Stimulated activated CD8-positive, alpha-beta memory T cell treated with anti-CD3 and anti-CD28 coated beads, Interleukin-15, amount 100 ng/mL, for 48 hours (primary cell): ENCODE measurements around the gene DLEU7.

ENCODE experiments used
- DNase-seq, 2 donors: peaks; one replicate each; pipeline ENCODE4 v3.0.0-alpha.2; 2020; ENCODE audit warnings: low read depth in 2 of 2

DLEU7 gene

DNA sequence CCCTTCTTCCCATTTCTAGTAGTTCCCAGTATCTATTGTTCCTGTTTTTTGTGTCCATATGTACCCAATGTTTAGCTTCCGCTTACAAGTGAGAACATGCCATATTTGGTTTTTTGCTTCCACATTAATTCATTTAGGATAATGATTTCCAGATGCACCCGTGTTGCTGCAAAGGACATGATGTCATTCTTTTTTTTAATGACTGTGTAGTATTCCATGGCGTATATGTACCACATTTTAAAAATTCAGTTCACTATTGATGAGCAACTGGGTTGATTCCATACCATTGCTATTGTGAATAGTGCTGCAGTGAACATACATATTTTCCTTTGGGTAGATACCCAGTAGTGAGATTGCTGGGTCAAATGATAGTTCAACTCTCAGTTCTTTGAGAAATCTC lies 50.5 kb downstream of the DLEU7 start:
- DNase-seq, result no peak

DNA sequence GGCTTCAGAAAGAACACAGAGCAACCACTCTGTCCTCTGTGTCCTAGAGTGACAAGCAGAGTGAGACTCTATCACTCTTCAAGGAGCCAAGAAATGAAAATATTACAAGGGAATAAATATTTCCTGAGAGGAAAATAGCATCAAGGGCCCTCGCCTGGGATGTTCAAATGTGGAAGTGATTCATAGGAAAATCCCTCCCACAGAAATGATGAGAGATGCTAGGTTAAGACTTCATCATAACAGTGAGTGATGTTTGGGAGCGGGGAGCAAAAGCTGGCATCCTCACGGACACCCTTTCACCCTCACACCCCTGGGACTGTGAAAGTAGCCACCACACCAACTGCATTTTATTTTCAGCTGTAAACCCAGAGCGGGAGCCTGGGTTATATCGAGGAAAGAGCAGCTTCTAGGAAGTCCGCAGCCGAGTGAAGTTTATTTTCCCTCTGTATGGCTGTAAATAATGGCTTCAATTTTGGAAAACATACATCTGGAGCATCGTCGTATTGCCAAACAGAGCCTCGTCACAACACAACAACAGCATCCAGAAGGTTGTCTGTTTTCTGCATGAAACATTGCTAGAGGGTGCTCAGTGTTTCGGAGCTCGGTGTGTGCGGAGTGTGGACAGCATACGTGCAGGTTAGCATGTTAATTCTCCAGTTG lies 54.8 kb downstream of the DLEU7 start:
- DNase-seq, result no peak

DNA sequence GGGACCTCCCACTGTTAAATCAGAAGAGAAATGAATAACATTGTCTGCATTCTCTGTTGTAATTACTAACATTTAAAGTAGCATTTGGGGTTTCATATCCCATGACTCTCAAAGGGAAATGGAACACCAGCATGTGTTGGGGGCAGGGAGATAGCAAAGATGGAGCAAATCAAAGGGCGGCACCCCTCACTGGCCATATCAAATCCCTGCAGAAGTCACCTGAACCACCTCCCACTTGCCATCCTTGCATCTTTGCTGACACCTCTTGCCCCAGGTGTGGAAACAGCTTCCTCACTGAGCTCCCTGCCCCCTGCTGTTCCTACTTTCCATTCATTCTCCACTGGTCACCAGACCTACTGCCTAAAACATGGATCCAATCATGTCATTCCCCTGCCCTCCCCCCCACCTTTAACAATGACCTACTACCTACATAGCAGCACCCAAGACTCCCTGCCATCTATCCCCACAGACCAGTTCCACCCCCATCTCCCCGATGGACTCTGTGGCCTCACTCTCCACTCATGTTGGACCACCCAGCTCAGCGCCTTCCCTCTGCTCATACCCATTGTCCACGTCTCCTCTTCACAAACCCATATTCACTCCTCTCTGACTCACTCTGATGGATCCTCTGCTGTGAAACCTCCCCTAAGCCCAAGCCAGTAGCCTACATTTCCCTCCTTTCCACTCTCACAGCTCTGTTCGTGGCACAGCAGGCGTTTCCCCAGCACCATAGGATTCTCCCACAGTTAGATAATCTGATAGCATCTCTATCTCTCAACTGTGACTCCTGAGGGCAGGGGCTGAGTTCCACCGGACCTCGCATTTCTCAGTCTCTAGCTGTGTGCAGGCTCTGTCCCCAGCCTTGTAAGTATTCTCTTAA lies 55.9 kb downstream of the DLEU7 start:
- no peak for DNase-seq

DNA sequence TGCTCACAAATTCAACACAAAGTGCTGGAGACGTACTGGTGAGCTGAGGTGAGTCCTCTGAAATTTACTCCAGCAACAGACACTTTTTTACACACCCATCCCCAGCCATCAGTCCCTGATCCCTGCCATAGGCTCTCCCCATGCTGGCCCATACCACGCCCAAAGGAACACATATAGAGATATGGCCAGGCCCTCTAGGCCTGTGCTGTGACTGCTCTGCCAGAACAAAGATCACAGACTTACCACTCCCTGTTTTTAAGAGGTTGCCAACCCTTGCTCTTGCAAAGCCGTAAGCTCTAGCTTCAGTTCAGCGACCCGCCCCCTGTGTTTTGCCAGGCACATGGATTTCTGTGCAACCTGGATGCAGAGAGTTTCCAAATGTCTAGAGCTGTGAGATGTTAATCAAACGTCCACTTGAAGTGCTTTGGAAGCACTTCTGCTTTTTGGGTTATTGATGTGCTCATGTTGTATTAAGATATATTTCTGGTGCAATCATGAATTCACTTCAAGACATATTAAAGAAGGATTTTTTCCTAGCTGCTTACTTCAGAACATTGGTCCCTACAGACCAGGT lies 59.7 kb downstream of the DLEU7 start:
- DNase-seq, result no peak

DNA sequence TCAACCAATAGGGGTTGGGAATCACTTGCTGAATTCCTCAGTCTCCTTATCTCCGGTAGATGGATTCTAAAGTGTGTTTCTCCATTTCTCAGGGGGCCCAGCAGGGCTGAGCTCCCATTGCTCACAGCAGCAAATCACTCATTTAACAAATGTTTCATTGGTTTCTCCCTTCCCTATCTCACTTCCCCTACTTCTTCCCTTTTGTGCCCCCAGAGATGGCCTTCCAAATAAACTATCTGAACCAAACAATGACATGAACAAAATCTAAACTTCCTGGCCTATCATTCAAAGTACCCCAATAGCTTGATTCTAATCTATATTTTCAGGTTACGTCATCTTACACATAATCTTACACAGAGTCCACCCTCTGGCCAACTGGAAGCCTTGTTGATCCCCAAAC lies 60.4 kb downstream of the DLEU7 start:
- no peak for DNase-seq

DNA sequence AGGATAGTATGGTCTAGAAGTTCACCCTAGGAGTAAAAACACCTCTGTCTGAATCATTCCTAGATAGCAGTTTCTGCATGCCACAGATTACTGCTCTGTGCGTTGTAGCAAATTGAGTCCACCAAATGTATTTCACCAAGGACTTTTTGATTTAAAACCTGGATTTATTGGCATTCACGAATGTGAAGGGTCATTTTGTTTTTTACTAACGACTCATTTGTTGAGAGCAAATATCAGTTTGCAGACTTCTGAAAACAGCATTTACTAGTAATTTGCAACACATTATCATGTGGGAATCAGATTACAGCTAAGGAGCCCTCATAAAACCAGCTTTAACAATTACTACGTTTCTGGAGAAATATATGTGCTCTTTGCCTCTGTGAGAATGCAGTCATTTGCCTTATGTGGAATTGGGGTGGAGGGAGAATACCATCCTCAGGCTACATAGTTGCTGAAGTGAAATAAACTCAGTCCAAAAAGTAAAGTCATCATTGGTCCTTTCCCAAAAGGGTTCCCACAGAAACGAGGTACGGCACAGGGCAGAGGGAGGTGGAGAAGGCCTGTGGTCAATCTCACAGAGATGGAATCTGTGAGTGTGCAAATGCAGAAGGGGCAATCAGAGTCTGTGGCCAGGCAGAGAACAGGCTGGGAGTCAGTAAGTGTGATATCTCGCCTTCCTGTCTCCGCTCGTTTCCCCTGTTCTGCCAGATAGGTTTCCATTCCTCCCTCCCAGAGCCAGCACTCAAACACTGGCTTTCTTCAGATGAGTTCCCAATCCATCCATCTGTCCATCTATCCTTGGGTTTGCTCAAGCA lies 63.1 kb downstream of the DLEU7 start:
- DNase-seq, result no peak

DNA sequence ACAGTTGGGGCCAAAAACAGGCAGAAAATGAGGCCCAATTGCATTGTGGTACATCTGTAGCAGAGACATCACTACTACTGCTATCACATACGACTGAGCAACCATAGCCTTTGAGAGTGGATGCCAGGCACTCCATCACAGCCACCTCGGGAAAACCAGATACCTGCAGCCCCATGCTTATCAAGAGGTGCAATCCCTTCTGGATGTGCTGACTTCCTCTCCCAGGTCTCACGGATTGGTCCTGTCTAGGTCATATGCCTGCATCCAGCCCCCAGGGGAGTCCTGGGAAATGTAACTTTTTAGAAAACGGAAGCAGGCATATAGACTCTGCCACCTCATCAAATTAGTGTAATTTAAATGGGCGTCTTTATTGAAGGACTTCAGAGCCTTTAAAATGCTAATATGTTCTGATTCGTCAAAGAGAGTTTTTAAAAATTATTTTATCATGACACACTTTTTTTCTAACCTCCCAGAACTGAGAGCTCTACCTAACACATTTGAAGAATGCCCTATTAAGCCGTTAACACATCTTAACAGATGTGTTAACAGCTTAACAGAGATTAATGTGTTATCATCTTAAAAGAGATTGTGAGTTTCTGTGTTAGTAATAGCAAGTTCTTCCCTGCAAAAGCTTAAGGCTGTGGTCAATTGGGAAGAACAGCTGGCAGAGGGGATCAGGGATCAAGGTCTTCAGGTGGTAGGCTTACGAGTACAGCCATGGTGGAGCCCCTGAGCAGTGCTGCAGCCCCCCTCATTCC lies 63.9 kb downstream of the DLEU7 start:
- DNase-seq, result no peak
